Stimulated activated CD4-positive, alpha-beta T cell treated with anti-CD3 and anti-CD28 coated beads, Interleukin-1b, Interleukin-23, amount 100 ng/mL, for 24 hours (primary cell): Measurements from ENCODE around the gene MBNL1.

Source experiments
- DNase-seq, 4 experiments: peaks; one replicate each; pipeline ENCODE4 v3.0.0-alpha.2; 2020; ENCODE audit warnings: low read depth in 4 of 4, low spot score in 1 of 4

MBNL1 gene

GRCh38 chr3:152271501-152272236 is 2.9 kb downstream of the MBNL1 start:
- DNase-seq, result no peak

GRCh38 chr3:152272771-152273242 is 4.1 kb downstream of the MBNL1 start:
- DNase-seq, result no peak

GRCh38 chr3:152276681-152277080 is 8.0 kb downstream of the MBNL1 start:
- no peak for DNase-seq

- no peak for DNase-seq
Observed at GRCh38 chr3:152277198-152277597, 8.5 kb downstream of the MBNL1 start.

GRCh38 chr3:152278756-152279427 is 10.2 kb downstream of the MBNL1 start:
- no peak for DNase-seq

- DNase-seq, result no peak
Observed at GRCh38 chr3:152279479-152279878, 10.8 kb downstream of the MBNL1 start.

GRCh38 chr3:152280539-152280938 is 11.8 kb downstream of the MBNL1 start:
- DNase-seq, result no peak

- no peak for DNase-seq
Observed at GRCh38 chr3:152281133-152281713, 12.5 kb downstream of the MBNL1 start.

- no peak for DNase-seq
Observed at GRCh38 chr3:152282813-152283212, 14.1 kb downstream of the MBNL1 start.

- no peak for DNase-seq
Observed at GRCh38 chr3:152283492-152284381, 15.0 kb downstream of the MBNL1 start.

- no peak for DNase-seq
Observed at GRCh38 chr3:152284906-152285305, 16.2 kb downstream of the MBNL1 start.

- DNase-seq, result no peak
Observed at GRCh38 chr3:152285509-152285908, 16.8 kb downstream of the MBNL1 start.

GRCh38 chr3:152287898-152288576 is 19.3 kb downstream of the MBNL1 start:
- DNase-seq, result no peak

- no peak for DNase-seq
Observed at GRCh38 chr3:152288681-152289080, 20.0 kb downstream of the MBNL1 start.

GRCh38 chr3:152289708-152290107 is 21.0 kb downstream of the MBNL1 start:
- no peak for DNase-seq

- DNase-seq, result no peak
Observed at GRCh38 chr3:152290374-152290773, 21.6 kb downstream of the MBNL1 start.

GRCh38 chr3:152291238-152291637 is 22.5 kb downstream of the MBNL1 start:
- DNase-seq, result no peak

- no peak for DNase-seq
Observed at GRCh38 chr3:152291649-152292066, 22.9 kb downstream of the MBNL1 start.

- no peak for DNase-seq
Observed at GRCh38 chr3:152292366-152292765, 23.6 kb downstream of the MBNL1 start.

GRCh38 chr3:152293347-152294006 is 24.7 kb downstream of the MBNL1 start:
- DNase-seq, result no peak
